Liver (tissue), 9 donors: ENCODE data around the gene PSD. TPM values are rescaled to one million over a fixed set of nuclear protein-coding genes. Genes with fewer than 3 reads are reported as not detected.

Experiments used
- DNase-seq: peaks from one replicate; pipeline ENCODE4 v3.0.0-alpha.2; 2017; ENCODE audit warnings: low spot score
- H3K27ac ChIP-seq, 2 donors: one replicate each; pipeline ENCODE4 v1.7.0; 2013; ENCODE audit warnings: inconsistent platforms in 2 of 2, low read length in 2 of 2, control low read depth in 1 of 2, low read depth in 1 of 2, mild to moderate bottlenecking in 1 of 2
- H3K27me3 ChIP-seq, 4 donors: one replicate each; pipeline versions ENCODE4 v1.6.1 to v1.7.0; 2013; ENCODE audit warnings: low read length in 3 of 4, inconsistent platforms in 1 of 4, mild to moderate bottlenecking in 1 of 4, moderate library complexity in 1 of 4; ENCODE audit not compliant: control insufficient read depth in 4 of 4, insufficient read depth in 4 of 4
- H3K36me3 ChIP-seq, 4 donors: one replicate each; pipeline versions ENCODE4 v1.6.1 to v1.7.0; 2013; ENCODE audit warnings: low read length in 3 of 4, mild to moderate bottlenecking in 3 of 4, low read depth in 1 of 4, moderate library complexity in 1 of 4; ENCODE audit not compliant: control insufficient read depth in 4 of 4, insufficient read depth in 3 of 4
- H3K4me1 ChIP-seq, 4 donors: one replicate each; pipeline versions ENCODE4 v1.6.1 to v1.7.0; 2013; ENCODE audit warnings: low read length in 3 of 4, mild to moderate bottlenecking in 3 of 4, moderate library complexity in 1 of 4; ENCODE audit not compliant: control insufficient read depth in 4 of 4, insufficient read depth in 4 of 4
- H3K4me3 ChIP-seq, 3 donors: one replicate each; pipeline versions ENCODE4 v1.6.1 to v1.7.0; 2013; ENCODE audit warnings: low read length in 3 of 3, control low read depth in 1 of 3, low read depth in 1 of 3, mild to moderate bottlenecking in 1 of 3
- H3K9ac ChIP-seq, 2 donors: one replicate each; pipeline ENCODE4 v1.7.0; 2013; ENCODE audit warnings: low read length in 2 of 2, mild to moderate bottlenecking in 2 of 2, moderate library complexity in 2 of 2, control low read depth in 1 of 2, low read depth in 1 of 2
- H3K9me3 ChIP-seq, 4 donors: one replicate each; pipeline versions ENCODE4 v1.6.1 to v1.7.0; 2013; ENCODE audit warnings: low read length in 3 of 4; ENCODE audit not compliant: control insufficient read depth in 4 of 4
- CTCF ChIP-seq: fragments of 150-350 bp; IDR thresholded peaks from 2 replicates; pipeline ENCODE4 v1.5.1; 2017; ENCODE audit warnings: improper control_type of control experiment, low read depth, low read length; ENCODE audit not compliant: missing input control
- EGR1 ChIP-seq, 2 donors: IDR thresholded peaks; 2 replicates each; pipeline ENCODE4 v1.6.1; 2016 to 2018; ENCODE audit warnings: antibody characterized with exemption in 2 of 2, low read depth in 2 of 2
- FOXA1 ChIP-seq: IDR thresholded peaks from 2 replicates; pipeline ENCODE4 v1.6.1; 2016; ENCODE audit warnings: antibody characterized with exemption
- FOXA2 ChIP-seq: IDR thresholded peaks from 2 replicates; pipeline ENCODE4 v1.6.1; 2016; ENCODE audit warnings: antibody characterized with exemption
- GABPA ChIP-seq, 2 donors: IDR thresholded peaks in 1 of 2; conservative IDR thresholded peaks in 1 of 2; 2 replicates each; pipeline ENCODE4 v1.6.1; 2016; ENCODE audit warnings: antibody characterized with exemption in 2 of 2, mild to moderate bottlenecking in 1 of 2, moderate library complexity in 1 of 2
- HNF4A ChIP-seq, 2 donors: conservative IDR thresholded peaks; 2 replicates each; pipeline ENCODE4 v1.6.1; 2016; ENCODE audit warnings: antibody characterized with exemption in 2 of 2, mild to moderate bottlenecking in 2 of 2
- HNF4G ChIP-seq: IDR thresholded peaks from 2 replicates; pipeline ENCODE4 v1.6.1; 2016; ENCODE audit warnings: antibody characterized with exemption
- JUND ChIP-seq, 2 donors: IDR thresholded peaks; 2 replicates each; pipeline ENCODE4 v1.6.1; 2016; ENCODE audit warnings: antibody characterized with exemption in 2 of 2
- MAX ChIP-seq: IDR thresholded peaks from 2 replicates; pipeline ENCODE4 v1.6.1; 2016; ENCODE audit warnings: antibody characterized with exemption
- NR2F2 ChIP-seq: IDR thresholded peaks from 2 replicates; pipeline ENCODE4 v1.6.1; 2016; ENCODE audit warnings: antibody characterized with exemption
- RAD21 ChIP-seq, 2 donors: IDR thresholded peaks; 2 replicates each; pipeline ENCODE4 v1.6.1; 2016; ENCODE audit warnings: antibody characterized with exemption in 2 of 2, mild to moderate bottlenecking in 2 of 2
- REST ChIP-seq: IDR thresholded peaks from 2 replicates; pipeline ENCODE4 v1.6.1; 2016; ENCODE audit warnings: antibody characterized with exemption, mild to moderate bottlenecking
- RXRA ChIP-seq, 2 donors: IDR thresholded peaks; 2 replicates each; pipeline ENCODE4 v1.6.1; 2017 to 2018; ENCODE audit warnings: antibody characterized with exemption in 2 of 2, mild to moderate bottlenecking in 1 of 2
- SP1 ChIP-seq: IDR thresholded peaks from 2 replicates; pipeline ENCODE4 v1.6.1; 2018; ENCODE audit warnings: antibody characterized with exemption, mild to moderate bottlenecking
- TAF1 ChIP-seq: conservative IDR thresholded peaks from 2 replicates; pipeline ENCODE4 v1.6.1; 2016; ENCODE audit warnings: antibody characterized with exemption, mild to moderate bottlenecking
- YY1 ChIP-seq: IDR thresholded peaks from 2 replicates; pipeline ENCODE4 v1.6.1; 2016; ENCODE audit warnings: antibody characterized with exemption, mild to moderate bottlenecking
- ZBTB33 ChIP-seq: IDR thresholded peaks from 2 replicates; pipeline ENCODE4 v1.6.1; 2016; ENCODE audit warnings: antibody characterized with exemption
- WGBS: extraction: QIAGEN DNeasy Blood & Tissue Kit; methylation state at CpG from one replicate; pipeline ENCODE4 v1.1.7; 2013; 5-methylcytosine and 5-hydroxymethylcytosine counted together
- polyA plus RNA-seq, 2 donors: library from polyadenylated mRNA; stranded (reverse) in 1 of 2; unstranded in 1 of 2; fragments of 200-250 nt in 1 of 2; fragments of >200 nt in 1 of 2; fragmentation: Nextera tagmentation in 1 of 2; extraction: Ambion mirVana in 1 of 2; gene quantifications; one replicate each; pipeline versions ENCODE4 v1.2.1 to v1.2.3, GENCODE V29; 2013 to 2015
- total RNA-seq, 2 donors: library from RNA; depleted of rRNA; stranded (reverse); fragments of >200 nt; gene quantifications; one replicate each; pipeline ENCODE4 v1.2.3, GENCODE V29; 2014
- TF ChIP-seq, protein P1 (sequence below): IDR thresholded peaks from 2 replicates; pipeline ENCODE4 v1.6.1; 2016; ENCODE audit warnings: antibody characterized with exemption
- donor health status: healthy.
- donor health status: healthy.
- donor health status: healthy.
- donor health status: healthy.
- donor health status: healthy.

PSD gene
- total and polyA plus RNA-seq, 4 donors: 0.56 to 1.3 (median 0.71) TPM

DNA sequence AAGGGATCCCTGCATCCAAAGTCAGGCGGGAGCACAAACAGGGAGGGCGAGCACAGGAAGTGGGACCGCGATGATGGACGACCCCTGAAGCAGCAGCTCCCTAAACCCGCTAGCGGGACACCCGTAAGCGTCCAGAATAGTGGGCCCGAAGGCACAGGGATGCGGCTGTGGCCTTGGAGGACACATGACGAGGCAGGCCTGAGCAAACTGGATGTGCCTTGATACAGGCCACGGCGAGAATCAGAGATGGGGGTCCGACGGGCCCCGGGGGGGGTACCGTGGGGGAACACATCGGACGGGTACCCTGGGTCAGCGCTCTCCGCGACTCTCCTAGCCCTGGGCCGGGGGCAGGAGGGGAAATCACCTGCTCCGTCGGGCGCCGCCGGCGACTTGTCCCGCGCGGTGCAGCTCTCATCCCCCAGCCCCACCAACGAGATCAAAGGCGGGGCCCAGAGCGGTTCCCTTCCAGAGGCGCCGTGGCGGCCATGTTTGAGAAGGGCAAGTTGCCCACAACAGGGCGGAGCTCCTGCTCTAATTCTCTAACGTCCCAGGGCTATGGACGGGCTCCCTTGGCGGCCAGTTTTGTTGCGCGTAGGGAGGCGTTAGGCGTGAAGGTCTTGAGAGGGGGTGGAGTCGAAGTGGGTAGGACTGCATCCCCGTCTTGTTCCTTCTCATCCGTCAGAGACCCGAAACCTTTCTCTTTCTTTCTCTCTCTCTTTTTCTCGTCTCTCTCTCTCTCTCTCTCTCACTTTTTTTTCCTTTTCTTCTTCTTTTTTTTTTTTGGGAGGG lies 13.8 kb upstream of the PSD start, which contains the start of gene CUEDC2:
Gene CUEDC2 (minus strand): TSS at position 413 of the 789 bp plus-strand sequence. CDS start 7,386 bp downstream, outside the sequence.
- Histone ChIP-seq H3K36me3 (peaks cover 0 to 3% (median 0%) of the 10 kb centered on the region in 4 donors), H3K9ac (peak within 1 kb of the TSS; percentile 83 to 99), H3K4me1 (peaks cover 0 to 35% (median 26%) of the 10 kb centered on the region in 4 donors), H3K27me3 (no peaks in the 10 kb centered on the region), H3K27ac (peak within 1 kb of the TSS; percentile 28 to 66), H3K9me3 (no peaks in the 10 kb centered on the region), H3K4me3 (peak within 1 kb of the TSS; percentile 74 to 81 (median 76))
- peak in 1 of 2 donors; percentile 11 for TF ChIP-seq JUND (IDR thresholded peaks at IDR 0.05)
- TF ChIP-seq, protein P1, sequence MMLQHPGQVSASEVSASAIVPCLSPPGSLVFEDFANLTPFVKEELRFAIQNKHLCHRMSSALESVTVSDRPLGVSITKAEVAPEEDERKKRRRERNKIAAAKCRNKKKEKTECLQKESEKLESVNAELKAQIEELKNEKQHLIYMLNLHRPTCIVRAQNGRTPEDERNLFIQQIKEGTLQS: peak; percentile 31
- TF ChIP-seq CTCF: no peak
- peak; percentile 87 for TF ChIP-seq REST
- TF ChIP-seq YY1: peak; percentile 100
- peak; percentile 45 to 48 for TF ChIP-seq HNF4A (conservative IDR thresholded peaks at IDR 0.05)
- TF ChIP-seq RXRA (IDR thresholded peaks at IDR 0.05): peak; percentile 38 to 46
- TF ChIP-seq EGR1 (IDR thresholded peaks at IDR 0.05; ENCODE audit: low read depth in 2 of 2): peak in 1 of 2 donors; percentile 41
- peak in 1 of 2 donors; percentile 72 for TF ChIP-seq GABPA (IDR thresholded peaks at IDR 0.05 in 1 of 2, conservative IDR thresholded peaks at IDR 0.05 in 1 of 2)
- peak; percentile 96 for TF ChIP-seq ZBTB33
- no peak for TF ChIP-seq FOXA1
- TF ChIP-seq NR2F2: no peak
- TF ChIP-seq HNF4G: no peak
- TF ChIP-seq RAD21 (IDR thresholded peaks at IDR 0.05): peak; percentile 28 to 46
- TF ChIP-seq TAF1: no peak
- TF ChIP-seq MAX: peak; percentile 71
- TF ChIP-seq SP1: peak; percentile 81
- TF ChIP-seq FOXA2: no peak
- WGBS: under 1% methylated on average over 52 of the region's 52 CpGs
- peak; percentile 99 for DNase-seq
